HG03097 (cell line): ENCODE results near the gene IGF2BP3.
A peak's percentile ranks its signal among the peaks of the same experiment; 100 is the strongest.

Experiments
- ATAC-seq: cut with Tn5 transposase; IDR thresholded peaks from one replicate; pipeline ENCODE4 v1.9.1; 2021; ENCODE audit not compliant: unreplicated experiment, low FRiP score

Gene IGF2BP3

DNA sequence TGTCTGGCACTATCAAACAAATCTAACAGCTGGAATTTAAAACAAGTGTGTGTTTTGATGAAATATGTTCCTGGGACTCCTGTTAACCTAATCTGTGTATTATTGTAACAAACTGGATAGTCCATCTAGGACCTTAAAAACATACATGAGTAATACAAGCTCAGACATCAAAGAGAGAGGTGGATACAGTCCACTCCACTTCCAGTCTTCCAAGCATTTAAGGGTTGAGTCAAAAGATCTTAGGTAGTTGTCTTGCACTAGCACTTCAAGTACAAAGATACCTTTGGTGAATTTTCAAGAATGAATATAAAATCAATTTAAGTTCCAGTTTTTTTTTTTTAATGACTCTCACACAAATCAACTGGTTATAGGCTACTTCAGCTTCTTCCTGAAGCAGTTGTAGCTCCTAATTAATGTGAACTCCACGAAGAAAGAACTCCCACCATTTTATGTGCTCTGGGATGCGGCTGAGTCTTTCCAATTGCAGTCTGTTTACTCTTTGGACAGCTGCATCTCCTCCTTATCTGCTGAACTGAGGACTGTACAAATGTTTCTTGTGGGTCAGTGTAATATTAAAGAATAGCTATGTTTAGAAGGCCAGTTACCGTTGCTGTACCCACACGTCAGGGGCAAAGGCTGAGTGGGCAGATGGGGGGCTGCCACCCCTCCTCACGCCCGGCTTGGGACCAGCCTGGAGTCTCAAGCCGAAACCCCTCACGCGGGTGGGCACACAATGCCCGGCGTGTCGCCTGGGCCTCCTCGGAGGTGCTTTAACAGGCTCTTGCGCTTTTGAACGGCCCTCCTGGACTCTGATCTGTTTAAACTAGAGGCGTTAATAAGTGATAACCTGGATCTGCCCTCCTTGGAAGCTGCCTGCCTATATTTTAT, 2.9 kb upstream of the IGF2BP3 start:
- no peak for ATAC-seq

DNA sequence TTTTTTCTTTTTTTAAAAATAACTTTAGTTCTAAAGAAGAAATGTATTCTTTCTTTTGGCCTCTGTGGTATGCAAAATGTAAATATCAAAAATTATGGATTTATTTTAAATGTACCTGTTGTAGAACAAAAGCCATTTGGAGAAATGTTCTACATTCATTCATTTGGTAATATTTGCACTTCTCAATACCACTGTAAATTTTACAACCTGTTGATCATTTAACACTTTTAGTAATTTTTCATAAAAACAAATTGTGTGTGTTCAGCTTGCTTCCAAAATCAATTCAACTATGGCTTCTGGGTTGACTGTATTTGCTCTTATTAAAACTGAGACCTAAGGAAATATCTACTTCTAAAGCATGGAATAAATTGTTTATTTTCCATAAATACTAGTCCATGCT, 2.3 kb upstream of the IGF2BP3 start:
- ATAC-seq: no peak

DNA sequence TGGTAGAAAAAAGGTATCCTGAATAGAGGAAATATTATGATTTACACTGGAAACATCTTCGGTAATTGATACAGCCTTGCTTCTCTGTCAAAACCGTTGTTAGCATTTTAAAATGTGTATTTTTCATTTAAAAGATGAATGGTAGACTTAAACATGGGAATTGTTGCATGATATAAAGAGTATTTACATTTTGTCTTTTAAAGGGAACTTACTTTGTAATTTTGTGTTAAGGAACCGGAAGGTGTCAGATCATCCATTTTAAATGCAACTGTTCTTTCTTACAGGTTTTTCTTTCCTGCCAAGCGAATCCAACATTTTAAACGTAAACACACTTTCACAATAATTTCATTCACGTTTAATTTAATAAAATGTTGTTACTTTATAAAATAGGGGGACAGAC, 1.8 kb upstream of the IGF2BP3 start:
- ATAC-seq: no peak

DNA sequence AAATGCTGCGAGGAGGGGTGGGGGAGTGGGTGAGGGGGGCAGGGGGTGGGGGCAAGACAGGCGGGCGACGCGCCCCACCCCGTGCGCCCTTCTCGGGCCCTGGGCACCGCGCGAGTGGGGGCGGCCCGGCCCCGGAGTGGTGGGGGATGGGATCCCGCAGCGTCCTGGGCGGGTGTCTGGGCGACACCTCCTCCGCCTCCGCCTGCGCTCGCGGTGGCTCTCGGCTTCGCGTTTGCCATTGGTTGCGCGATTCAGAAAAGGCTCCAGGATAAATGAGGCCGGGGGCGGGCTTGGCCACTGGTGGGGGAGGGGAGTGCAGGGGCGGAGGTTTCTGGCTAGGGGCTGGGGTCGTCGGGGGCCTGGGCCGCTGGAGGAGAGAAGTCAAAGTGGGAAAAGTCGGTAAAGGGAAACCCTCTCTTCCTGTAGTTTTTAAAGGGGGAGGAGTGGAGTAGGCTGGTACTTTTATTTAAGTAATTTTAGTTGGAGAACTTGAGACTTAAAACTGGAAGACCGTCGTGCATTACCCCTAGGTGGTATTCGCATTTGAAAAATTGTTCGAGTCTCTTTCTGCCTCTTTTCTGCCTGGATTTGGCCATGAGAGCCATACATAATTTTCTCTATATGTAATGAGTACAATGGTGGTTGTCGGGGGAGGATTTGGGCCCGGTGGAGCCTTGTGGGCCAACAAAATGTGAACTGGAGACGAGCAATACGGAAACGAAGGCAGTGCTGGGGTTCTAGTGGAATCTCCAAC, 992 bp upstream of the IGF2BP3 start:
- peak; percentile 45 for ATAC-seq

DNA sequence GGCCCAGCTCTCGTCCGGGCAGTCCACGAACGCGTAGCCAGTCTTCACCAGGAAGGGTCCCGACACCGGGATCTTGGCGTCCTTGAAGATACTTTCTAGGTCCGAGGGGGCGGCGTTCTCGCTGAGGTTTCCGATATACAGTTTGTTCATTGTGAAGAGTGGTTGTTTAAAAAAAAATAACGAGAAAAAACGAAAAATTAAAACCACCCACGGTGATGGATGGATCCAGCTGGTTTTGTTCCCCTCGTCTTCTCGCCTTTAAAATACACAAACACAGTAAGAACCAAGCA, 385 bp downstream of the IGF2BP3 start:
- no peak for ATAC-seq

DNA sequence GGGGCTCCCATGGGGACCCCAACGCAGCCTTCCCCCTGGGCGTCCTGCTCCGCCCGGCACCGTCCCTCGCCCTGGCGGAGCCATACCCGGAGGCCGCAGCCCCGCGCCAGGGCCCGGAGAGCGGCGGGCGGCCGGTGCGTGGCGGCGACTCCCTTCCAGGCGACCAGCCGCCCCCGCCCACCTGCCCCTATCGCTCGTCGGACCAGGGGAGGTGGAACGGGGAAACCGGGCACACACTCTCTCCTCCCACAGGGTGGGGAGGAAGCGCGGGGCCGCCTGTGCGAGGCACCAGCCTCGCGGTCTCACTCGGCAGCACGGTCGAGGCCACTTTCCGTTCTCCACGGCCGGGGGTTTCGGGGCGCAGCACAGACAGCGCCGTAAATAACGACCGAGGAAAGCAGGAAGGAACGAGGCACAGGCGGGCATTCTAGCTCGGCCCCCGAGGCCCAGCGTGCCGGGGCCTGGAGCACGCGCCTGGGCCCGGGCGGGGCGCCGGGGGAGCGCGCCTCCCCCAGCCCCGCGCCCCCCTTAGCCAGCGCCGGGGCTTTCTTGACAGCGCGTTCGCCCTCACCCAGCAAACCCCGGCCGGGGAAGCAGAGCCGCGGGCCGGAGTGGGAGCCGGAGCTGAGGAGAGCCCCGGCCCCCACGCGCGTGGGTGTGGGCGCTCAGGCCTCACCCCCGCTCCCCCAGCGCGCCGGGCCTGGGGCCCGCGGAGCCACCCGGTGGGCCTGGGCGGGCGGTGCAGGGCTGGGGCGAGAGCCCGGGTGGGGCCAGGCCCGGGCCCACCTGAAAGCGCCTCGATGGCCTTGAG, 936 bp downstream of the IGF2BP3 start:
- no peak for ATAC-seq

DNA sequence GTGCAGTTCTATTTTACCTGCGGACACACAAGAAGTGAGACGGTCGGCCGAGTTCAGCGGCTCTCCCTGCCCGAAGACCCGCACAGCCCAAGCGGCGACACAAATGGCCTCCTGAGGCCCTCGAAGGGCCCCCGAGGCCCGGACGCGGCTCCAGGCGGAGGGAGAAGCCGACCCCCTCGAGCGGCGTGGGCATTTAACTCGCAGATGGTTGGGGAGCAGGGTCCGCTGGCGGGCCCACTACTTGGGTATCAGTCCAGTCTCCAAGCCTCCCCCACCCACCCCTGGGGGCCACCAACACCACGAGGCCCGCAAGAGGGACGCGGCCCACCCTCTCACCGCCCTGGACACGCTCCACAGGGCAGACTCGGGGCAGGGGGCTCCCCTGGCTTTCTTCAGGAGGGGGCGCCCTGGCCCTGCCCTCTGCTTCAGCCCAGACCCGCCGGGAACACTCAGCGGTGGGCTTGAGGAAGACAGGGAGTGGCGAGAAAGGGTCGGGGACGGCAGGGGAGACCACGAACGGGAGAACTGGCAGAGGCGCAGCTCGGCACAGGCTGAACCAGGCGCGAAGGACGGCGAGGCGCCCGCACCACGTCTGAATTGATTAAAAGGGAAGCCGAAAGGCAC, 1.7 kb downstream of the IGF2BP3 start:
- no peak for ATAC-seq

DNA sequence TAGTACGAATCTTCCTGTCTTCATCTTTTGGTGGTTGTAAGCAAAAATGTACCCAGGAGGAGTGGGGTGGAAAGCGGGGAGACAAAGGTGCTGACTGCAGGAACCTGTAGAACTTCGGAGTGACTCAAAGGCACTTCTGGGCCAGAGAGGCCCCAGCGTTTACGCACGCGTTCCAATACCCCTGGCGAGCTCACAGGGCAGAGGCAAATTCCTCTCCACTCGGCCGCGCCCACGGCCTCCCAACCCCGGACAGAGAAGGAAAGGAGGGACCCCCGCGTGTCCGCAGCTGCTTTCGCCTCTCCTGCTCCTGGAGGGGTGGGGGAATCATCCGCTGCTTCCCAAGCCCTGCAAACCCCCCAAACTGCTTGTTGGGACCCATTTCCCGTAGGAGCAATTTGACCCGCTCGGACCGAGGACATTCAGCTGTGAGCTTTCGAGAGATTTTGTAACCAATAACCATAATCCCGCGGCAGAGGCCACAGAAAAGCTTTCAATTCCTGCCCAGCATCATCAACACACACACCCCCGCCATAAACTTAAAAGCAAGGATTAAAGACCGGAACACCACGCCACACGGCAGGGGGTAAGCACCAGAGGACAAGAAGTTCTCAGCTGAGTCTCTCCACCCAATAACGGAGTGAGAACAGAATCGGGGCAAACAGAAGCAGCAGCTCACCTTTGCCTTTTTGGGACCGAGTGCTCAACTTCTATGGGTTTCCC, 2.3 kb downstream of the IGF2BP3 start:
- ATAC-seq: no peak

DNA sequence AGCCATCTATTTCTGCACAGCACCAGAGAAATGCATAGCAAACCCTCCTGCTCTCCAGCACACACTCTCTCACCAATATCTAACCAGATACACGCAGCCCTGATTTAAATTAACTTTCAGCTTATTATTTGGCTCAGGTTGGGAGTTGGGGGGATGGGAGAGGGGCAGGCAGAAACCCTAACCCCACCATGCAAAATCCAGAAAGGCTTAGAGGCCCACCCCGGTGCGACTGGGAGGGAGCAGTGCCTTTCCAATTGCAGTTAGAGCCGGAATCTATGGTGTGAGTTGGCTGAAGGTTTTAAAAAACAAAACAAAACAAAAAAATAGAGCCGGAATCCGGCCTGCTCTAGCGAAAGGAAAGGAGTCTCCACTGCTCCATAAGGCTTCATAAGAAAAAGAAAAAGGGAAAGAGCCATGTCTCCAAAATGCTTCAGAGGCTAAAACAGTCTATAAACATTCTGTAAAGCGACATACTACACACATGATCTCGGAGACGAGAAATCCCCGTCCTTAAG, 2.9 kb downstream of the IGF2BP3 start:
- ATAC-seq: no peak

DNA sequence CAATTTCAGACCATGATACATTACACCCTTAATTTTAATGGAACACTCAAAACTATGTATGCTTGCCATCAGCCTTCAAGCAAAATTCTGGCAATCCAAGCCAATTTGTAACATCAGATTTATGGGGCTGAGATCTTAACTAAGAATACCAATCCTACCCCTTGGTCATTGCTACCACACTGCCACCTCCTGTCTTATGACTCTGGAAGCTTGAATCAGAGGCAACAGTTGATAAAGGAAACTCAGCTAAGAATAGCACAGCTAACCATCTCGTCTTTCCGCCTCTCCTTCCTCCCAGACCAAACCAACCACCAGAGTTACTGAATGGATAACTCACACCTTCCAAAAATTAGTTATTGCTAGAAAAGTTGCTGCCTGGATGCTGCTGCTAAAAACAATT, 7.4 kb downstream of the IGF2BP3 start:
- no peak for ATAC-seq

DNA sequence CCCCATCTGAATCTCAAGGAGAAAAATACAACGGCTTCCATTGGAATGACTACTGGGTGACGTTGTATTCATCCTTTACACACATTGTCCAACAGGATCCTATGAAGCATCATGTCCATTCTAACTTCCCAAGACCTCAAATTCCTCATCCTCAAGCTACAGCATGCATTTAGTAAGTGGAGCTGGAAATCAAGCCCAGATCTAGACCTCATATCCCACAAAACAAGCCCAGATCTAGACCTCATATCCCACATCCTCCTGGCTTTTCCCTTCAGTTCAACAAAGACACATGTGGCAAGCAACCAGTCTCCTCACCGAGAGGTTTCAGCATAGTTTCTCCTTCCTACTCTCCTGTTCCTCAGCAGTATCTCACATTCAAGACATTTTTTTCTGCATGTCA, 12.2 kb downstream of the IGF2BP3 start:
- no peak for ATAC-seq

DNA sequence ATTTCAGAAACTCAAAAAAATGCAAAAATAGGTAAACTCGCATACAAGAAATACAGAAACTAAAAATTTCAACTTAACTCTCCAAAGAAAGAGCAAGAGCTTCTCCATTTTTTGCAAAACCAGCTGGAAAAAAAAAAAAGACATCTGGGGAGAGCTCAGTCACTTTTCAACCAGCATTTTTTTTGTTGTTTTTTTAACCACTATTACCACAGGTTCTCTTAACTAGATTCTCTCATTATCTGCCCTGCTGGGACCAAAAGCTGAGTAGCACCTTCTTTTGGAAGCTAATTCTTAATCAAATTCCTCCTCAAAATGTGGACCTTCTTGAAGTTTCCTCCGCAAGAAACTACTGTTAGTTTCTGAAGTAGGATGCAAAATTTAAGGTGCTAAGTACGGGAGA, 14.2 kb downstream of the IGF2BP3 start:
- no peak for ATAC-seq

DNA sequence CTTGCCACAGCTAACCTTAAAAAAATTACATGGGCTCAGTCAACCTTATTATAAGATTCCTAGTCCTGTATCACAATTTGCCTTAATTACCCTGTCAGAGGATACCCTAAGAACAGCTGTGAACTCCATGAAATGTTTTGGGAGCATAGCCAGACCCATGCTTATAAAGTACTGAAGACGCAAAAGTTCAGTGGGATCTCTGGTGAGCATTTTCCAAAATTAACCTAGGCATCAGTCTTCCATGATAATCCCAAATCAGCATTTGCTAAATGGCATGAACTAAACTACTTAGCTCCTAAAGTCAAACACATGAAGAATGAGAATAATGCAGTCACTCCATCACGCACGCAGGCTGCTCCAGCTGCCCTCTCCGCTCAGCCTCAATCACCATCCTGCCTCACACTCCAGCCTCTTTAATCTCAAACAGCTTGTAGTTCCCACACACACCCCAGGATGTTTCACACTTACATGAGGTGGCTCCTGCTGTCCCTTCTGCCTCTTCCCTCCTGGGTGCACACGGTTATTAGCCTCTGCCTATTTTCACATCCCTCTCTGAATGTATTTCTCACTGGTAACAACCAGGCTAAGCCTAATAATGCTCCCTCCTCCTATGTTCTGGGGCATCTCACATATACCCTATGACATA, 15.3 kb downstream of the IGF2BP3 start:
- no peak for ATAC-seq

DNA sequence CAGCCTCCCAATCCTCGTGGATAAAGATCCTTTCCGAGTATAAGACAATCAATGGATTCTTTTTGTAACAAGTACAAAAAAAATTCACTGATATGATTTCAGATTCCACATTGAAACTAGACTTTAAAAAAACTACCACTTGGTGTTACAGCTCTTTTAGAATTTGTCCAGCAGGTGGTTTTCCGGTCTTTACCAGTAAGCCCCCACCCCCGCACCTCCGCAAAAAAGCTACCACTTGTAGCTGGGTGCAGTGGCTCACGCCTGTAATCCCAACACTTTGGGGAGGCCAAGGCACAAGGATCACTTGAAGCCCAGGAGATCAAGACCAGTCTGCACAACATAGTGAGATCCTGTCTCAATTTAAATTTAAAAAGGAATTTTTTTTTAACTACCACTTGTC, 19.8 kb downstream of the IGF2BP3 start:
- ATAC-seq: no peak

DNA sequence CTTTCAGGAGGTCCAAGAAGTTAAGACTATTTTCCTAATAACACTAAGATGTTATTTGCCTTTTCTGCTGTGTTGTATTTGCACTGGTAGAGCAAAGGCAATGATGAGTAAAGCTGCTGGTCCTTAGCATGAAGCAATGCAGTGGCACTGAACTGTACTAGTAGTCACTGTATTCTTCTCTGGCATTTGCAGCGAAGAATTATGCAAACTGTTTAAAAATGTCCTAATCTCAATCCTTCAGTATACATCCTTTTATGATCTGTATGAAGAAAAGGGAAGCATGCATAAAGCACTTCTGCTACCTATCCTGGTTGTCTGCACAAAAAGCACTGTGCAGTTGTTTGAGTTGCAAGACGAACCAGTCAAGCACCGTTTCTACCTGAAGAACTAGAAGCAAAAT, 20.4 kb downstream of the IGF2BP3 start:
- no peak for ATAC-seq

DNA sequence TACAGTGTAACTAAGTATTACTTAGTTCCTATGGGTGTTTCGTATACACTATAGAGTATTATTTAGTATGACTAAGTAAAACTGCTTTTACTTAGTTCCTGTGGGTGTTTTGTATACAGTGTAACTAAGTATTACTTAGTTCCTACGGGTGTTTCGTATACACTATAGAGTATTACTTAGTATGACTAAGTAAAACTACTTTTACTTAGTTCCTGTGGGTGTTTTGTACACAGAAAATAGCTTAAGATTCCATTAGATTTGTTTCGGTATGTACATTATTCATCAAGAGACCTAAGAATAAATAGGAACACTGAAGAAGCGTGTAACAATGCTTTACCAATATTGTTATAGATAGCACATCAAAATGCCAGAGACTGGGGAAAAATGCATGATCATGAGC, 25.0 kb downstream of the IGF2BP3 start:
- ATAC-seq: no peak

DNA sequence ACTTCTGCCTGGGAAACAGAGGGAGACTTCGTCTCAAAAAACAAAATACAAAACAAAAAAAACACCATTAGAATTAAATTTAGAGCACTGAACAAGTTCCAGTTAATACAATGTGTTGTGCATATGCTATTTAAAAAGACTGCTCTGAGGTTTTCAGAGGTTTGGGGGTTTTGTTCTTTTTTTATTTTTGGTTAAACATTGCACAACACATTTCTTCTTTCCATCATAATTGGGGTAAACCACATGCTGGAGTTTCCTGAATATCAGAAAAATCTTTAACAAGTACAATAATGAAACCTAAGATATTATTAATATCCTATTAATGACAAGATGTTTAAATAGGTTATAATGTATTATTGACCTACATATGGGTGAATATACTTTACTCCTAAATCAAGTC, 26.3 kb downstream of the IGF2BP3 start:
- no peak for ATAC-seq

DNA sequence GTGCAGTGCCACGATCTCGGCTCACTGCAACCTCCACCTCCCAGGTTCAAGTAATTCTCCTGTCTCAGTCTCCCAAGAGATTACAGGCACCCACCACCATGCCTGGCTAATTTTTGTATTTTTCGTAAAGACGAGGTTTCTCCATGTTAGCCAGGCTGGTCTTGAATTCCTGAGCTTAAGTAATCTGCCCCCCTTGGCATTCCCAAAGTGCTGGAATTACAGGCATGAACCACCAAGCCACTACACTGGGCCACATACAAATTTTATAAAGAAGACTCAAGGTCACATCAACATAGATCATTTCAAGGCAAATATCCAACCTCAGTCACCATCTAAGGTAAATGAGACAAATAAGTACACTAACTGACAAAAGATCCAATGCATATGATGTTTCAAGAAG, 32.1 kb downstream of the IGF2BP3 start:
- ATAC-seq: no peak

DNA sequence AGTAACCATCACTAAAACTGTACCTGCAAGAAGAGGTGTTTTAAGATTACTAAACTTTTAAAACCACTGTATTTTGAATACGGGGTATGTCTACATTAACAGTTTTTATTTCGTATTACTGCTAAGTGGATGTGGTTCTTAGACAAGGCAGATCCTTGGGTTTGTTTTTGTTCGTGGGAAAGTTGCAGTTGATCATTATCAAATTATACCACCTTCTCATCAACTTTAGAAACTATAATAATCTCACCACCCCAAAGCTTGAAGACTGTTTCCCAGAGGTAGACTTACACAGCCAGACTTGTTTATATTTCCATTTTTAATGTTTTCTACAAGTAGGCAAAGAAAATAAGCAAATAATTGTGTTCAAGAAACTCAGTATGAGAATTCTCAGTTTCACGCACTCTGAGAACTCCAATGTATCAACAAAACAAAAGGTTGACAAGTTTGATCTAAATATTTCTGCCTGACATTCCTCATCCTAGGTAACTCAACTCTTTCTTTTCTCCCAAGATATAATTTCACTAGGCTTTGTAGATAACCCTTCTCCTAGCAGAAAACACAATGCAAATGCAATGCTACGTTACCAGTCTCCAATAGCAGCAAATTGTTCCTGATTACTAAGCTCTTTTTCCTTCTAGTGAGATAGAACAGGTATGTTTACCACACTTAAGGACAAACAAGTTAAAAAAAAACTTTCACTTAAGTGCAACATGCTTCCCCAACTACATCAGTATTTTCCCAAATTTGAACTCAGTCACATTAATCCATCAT, 36.0 kb downstream of the IGF2BP3 start:
- no peak for ATAC-seq
